Measurements from ENCODE around the gene BICRAL. TPM values are rescaled to one million over a fixed set of nuclear protein-coding genes. Genes with fewer than 3 reads are reported as not detected.
A peak's percentile ranks its signal among the peaks of the same experiment; 100 is the strongest.

The BICRAL gene
- total RNA-seq, 1 experiment from 2014 or later = 9.7 TPM

GRCh38 chr6:42784717-42785498 lies 3.1 kb downstream of the BICRAL start:
- no peaks in the 10 kb centered on the region for H3K27me3 Mint-ChIP-seq (ENCODE audit: low read depth)
- no peak for TF ChIP-seq FOXK1 (CRISPR knock-in tag; IDR thresholded peaks at IDR 0.05)
- TF ChIP-seq GABPB1 (CRISPR knock-in tag; IDR thresholded peaks at IDR 0.05) = no peak
- TF ChIP-seq ZNF425 (CRISPR knock-in tag; conservative IDR thresholded peaks at IDR 0.05) = no peak
- TF ChIP-seq RORB (CRISPR knock-in tag; IDR thresholded peaks at IDR 0.05) = no peak
- TF ChIP-seq USF1 (CRISPR knock-in tag; IDR thresholded peaks at IDR 0.05) = no peak
- no peak for TF ChIP-seq EMX1 (CRISPR knock-in tag; IDR thresholded peaks at IDR 0.05)
- no peak for TF ChIP-seq MAX (CRISPR knock-in tag; IDR thresholded peaks at IDR 0.05)
- no peak for TF ChIP-seq STAT6 (CRISPR knock-in tag; conservative IDR thresholded peaks at IDR 0.05; ENCODE audit: low read depth)
- TF ChIP-seq CTCF (IDR thresholded peaks at IDR 0.05) = no peak
- no peak for TF ChIP-seq ZNF423 (CRISPR knock-in tag; IDR thresholded peaks at IDR 0.05)
- no peak for TF ChIP-seq ZNF121 (CRISPR knock-in tag; IDR thresholded peaks at IDR 0.05)
- TF ChIP-seq ESRRA (CRISPR knock-in tag; IDR thresholded peaks at IDR 0.05; ENCODE audit: borderline replicate concordance) = no peak
- TF ChIP-seq MYBL2 (CRISPR knock-in tag; IDR thresholded peaks at IDR 0.05) = no peak
- TF ChIP-seq ZNF232 (CRISPR knock-in tag; IDR thresholded peaks at IDR 0.05) = no peak
- TF ChIP-seq FOXP1 (CRISPR knock-in tag; IDR thresholded peaks at IDR 0.05; ENCODE audit: borderline replicate concordance) = no peak
- no peak for TF ChIP-seq IRF2 (CRISPR knock-in tag; IDR thresholded peaks at IDR 0.05; ENCODE audit: borderline replicate concordance, low read depth)
- TF ChIP-seq ATF1 (CRISPR knock-in tag; IDR thresholded peaks at IDR 0.05) = no peak
- no peak for TF ChIP-seq KAT7 (CRISPR knock-in tag; IDR thresholded peaks at IDR 0.05; ENCODE audit: borderline replicate concordance)
- no peak for TF ChIP-seq CDX4 (CRISPR knock-in tag; IDR thresholded peaks at IDR 0.05; ENCODE audit: borderline replicate concordance)
- peaks cover 26% of the 10 kb centered on the region for H3K4me1 Mint-ChIP-seq
- ChIA-PET CTCF (interaction anchor here (0.6 kb wide), 1 partner anchor 617 kb away, joined by 4 read pairs; no protein-coding TSS in a partner anchor), POLR2A (interaction anchor here (0.6 to 1.3 kb wide), 3 partner anchors 14 to 38 kb away, joined by 3 to 9 read pairs (median 4); partner anchors contain the start of gene TBCC)
- ATAC-seq (no peak), DNase-seq (ENCODE audit: low spot score) (no peak)
- H3K27ac Mint-ChIP-seq = peak overlapping the region; percentile 97
- H3K36me3 Mint-ChIP-seq = no peaks in the 10 kb centered on the region
- H3K4me3 Mint-ChIP-seq = peak overlapping the region; percentile 93
- no peaks in the 10 kb centered on the region for H3K9me3 Mint-ChIP-seq

Measured in WTC11 (cell line).